ENCODE measurements around the gene RPS6KB2. TPM values are rescaled to one million over a fixed set of nuclear protein-coding genes. Genes with fewer than 3 reads are reported as not detected.

The RPS6KB2 gene
- total RNA-seq, 1 experiment from 2014 or later, result 170 TPM

DNA sequence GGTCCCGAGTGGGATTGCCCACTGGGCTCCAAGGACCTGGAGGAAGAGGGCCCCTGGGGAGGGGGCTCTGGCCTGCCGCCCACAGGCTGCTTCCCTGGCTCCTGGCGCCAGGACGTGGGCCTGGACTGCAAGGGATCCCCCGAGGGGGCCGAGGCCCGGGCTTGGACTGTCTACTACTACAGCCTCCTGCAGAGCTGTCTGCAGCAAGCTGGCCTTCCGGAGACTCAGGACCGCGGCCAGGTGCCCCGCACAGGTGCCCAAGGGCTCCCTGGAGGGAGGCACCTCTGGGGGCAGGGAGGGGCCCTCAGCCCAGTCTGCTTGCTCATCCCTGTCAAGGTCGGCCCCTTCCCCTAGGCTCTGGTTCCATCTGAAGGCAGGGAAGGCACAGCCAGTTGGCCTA lies 10.9 kb upstream of the RPS6KB2 start:
- H3K4me1 ChIP-seq (ENCODE audit: insufficient read depth, low read length), result peaks cover 6% of the 10 kb centered on the region; the same call in 1 of the 2 replicates
- H3K9ac ChIP-seq (ENCODE audit: low read length), result no peak overlapping the region
- ATAC-seq (no peak), DNase-seq (no peak)
- no peaks in the 10 kb centered on the region for H3K79me2 ChIP-seq (ENCODE audit: low read length)
- BruUV-seq (replicated peaks), result no TSS peak
- no peaks in the 10 kb centered on the region for H3K9me3 ChIP-seq (ENCODE audit: low read length)
- H3K4me2 ChIP-seq (ENCODE audit: low read length), result no peak overlapping the region
- no peaks in the 10 kb centered on the region for H4K20me1 ChIP-seq (ENCODE audit: low read length)
- no peaks in the 10 kb centered on the region for H3K36me3 ChIP-seq (ENCODE audit: low read depth, low read length)
- TF ChIP-seq, protein P1, sequence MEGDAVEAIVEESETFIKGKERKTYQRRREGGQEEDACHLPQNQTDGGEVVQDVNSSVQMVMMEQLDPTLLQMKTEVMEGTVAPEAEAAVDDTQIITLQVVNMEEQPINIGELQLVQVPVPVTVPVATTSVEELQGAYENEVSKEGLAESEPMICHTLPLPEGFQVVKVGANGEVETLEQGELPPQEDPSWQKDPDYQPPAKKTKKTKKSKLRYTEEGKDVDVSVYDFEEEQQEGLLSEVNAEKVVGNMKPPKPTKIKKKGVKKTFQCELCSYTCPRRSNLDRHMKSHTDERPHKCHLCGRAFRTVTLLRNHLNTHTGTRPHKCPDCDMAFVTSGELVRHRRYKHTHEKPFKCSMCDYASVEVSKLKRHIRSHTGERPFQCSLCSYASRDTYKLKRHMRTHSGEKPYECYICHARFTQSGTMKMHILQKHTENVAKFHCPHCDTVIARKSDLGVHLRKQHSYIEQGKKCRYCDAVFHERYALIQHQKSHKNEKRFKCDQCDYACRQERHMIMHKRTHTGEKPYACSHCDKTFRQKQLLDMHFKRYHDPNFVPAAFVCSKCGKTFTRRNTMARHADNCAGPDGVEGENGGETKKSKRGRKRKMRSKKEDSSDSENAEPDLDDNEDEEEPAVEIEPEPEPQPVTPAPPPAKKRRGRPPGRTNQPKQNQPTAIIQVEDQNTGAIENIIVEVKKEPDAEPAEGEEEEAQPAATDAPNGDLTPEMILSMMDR (conservative IDR thresholded peaks at IDR 0.05; ENCODE audit: low read depth, low read length), result no peak
- no peak for TF ChIP-seq EZH2phosphoT487 (IDR thresholded peaks at IDR 0.05; ENCODE audit: borderline replicate concordance, low read length)
- no peak overlapping the region for H3K27ac ChIP-seq (ENCODE audit: low read length)
- intact Hi-C loops (cut with micrococcal nuclease), result no loop called here
- POLR2A ChIA-PET (ENCODE audit: unreplicated experiment), result no interaction called here
- no peaks in the 10 kb centered on the region for H3F3A ChIP-seq (ENCODE audit: low read length, unreplicated experiment)
- H2AFZ ChIP-seq (ENCODE audit: low read length), result no peak overlapping the region
- no peaks in the 10 kb centered on the region for H3K9me2 ChIP-seq (replicated peaks; ENCODE audit: low read length)
- no peak overlapping the region for H3K4me3 ChIP-seq (ENCODE audit: low read length)
- H3K27me3 ChIP-seq (ENCODE audit: low read length), result no peaks in the 10 kb centered on the region
- CTCF ChIA-PET, result no interaction called here

DNA sequence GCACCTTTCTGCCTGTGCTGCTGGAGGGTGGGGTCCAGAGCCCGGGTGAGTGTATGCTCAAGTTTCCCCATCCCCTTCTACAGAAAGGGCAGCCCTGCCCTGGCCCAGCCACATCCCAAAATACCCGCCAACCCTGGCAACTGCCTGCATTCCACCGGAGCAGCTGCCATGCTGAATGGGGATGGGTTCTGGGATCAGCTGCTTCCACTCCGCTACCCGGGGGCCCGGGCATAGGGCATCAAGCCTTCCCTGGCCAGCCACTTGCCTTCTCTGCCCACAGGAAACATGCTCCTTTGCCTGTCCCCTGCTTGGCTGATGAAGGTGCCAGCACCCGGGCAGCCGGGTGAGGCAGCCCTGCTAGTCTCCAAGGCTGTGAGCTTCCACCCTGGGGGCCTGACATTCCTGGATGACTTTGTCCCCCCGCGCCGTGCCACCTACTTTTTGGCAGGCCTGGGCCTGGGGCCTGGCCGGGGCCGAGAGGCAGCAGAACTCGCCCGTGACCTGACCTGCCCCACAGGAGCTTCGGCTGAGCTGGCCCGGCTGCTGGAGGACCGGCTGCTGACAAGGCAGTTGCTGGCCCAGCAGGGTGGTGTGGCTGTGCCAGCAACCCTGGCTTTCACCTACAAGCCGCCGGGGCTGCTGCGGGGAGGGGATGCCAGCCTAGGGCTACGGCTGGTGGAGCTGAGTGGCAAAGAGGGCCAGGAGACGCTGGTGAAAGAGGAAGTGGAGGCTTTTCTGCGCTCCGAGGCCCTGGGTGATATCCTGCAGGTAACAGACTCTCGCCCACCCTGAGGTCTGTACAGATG lies 9.6 kb upstream of the RPS6KB2 start:
- Histone ChIP-seq H2AFZ (ENCODE audit: low read length) (no peak overlapping the region), H4K20me1 (ENCODE audit: low read length) (no peaks in the 10 kb centered on the region), H3K9ac (ENCODE audit: low read length) (no peak overlapping the region), H3K79me2 (ENCODE audit: low read length) (no peaks in the 10 kb centered on the region), H3K4me3 (ENCODE audit: low read length) (no peak overlapping the region), H3K4me1 (ENCODE audit: insufficient read depth, low read length) (peaks cover 13% of the 10 kb centered on the region; the same call in 1 of the 2 replicates), H3K27me3 (ENCODE audit: low read length) (no peaks in the 10 kb centered on the region), H3K36me3 (ENCODE audit: low read depth, low read length) (no peaks in the 10 kb centered on the region), H3K9me2 (replicated peaks; ENCODE audit: low read length) (no peaks in the 10 kb centered on the region), H3K27ac (ENCODE audit: low read length) (no peak overlapping the region), H3K4me2 (ENCODE audit: low read length) (no peak overlapping the region), H3K9me3 (ENCODE audit: low read length) (no peaks in the 10 kb centered on the region), H3F3A (ENCODE audit: low read length, unreplicated experiment) (no peaks in the 10 kb centered on the region)
- DNase-seq (no peak), ATAC-seq (no peak)
- intact Hi-C loops (cut with micrococcal nuclease), result no loop called here
- no TSS peak for BruUV-seq (replicated peaks)
- POLR2A ChIA-PET (ENCODE audit: unreplicated experiment), result interaction anchor here (0.5 kb wide), 1 partner anchor 12 kb away, joined by 4 read pairs; no protein-coding TSS in a partner anchor
- CTCF ChIA-PET, result no interaction called here
- no peak for TF ChIP-seq EZH2phosphoT487 (IDR thresholded peaks at IDR 0.05; ENCODE audit: borderline replicate concordance, low read length)
- no peak for TF ChIP-seq EZH2 (IDR thresholded peaks at IDR 0.05; ENCODE audit: low read length, unreplicated experiment)
- TF ChIP-seq, protein P1 (conservative IDR thresholded peaks at IDR 0.05; ENCODE audit: low read depth, low read length), result no peak

All from PC-3 (cell line).